Mammary epithelial cell (primary cell): ENCODE measurements around the gene PARP15.

Experiments used
- CTCF ChIP-seq, 2 donors: IDR thresholded peaks in 1 of 2; conservative IDR thresholded peaks in 1 of 2; 2 replicates each; pipeline ENCODE4 v1.5.1; 2011 to 2012; ENCODE audit warnings: inconsistent platforms in 2 of 2, low read length in 2 of 2, mild to moderate bottlenecking in 2 of 2, control low read depth in 1 of 2, low read depth in 1 of 2; ENCODE audit not compliant: insufficient read depth in 1 of 2; ENCODE audit errors: extremely low read depth in 1 of 2
- EZH2 ChIP-seq: IDR thresholded peaks from 2 replicates; pipeline ENCODE4 v1.6.1; 2012; ENCODE audit warnings: low read length, inconsistent platforms, borderline replicate concordance

GRCh38 chr3:122558605-122559004, 18.8 kb upstream of the PARP15 start:
- no peak for TF ChIP-seq CTCF (conservative IDR thresholded peaks at IDR 0.05 in 1 of 2, IDR thresholded peaks at IDR 0.05 in 1 of 2; ENCODE audit: extremely low read depth in 1 of 2, insufficient read depth in 1 of 2, low read depth in 1 of 2, low read length in 2 of 2)
- no peak for TF ChIP-seq EZH2
